Right ventricle myocardium inferior (tissue), 1 donor: Measurements from ENCODE around the gene DNA2. TPM values are rescaled to one million over a fixed set of nuclear protein-coding genes. Genes with fewer than 3 reads are reported as not detected.
"Not testable (repeated sequence)": the region's sequence is repeated elsewhere in the genome, so short reads cannot be mapped to it uniquely, and the experiment has no call there.

Source experiments
- ATAC-seq: fragments of 200-7000 bp; cut with Tn5 transposase; one replicate; pipeline ENCODE4 v1.9.1; 2020; ENCODE audit warnings: mild to moderate bottlenecking, moderate library complexity
- DNase-seq: peaks from one replicate; pipeline ENCODE4 v3.0.0; 2021; ENCODE audit errors: missing footprints
- intact Hi-C: fragments of 100-400 bp; cut with DNase I; formaldehyde crosslinking; loops from one replicate; pipeline ENCODE4 v1.11.0; 2022
- total RNA-seq: library from RNA; stranded (reverse); fragmentation: NEBNext Ultra II Directional; extraction: Animal tissue kit (Norgen Biotek cat#: 25700); gene quantifications from one replicate; pipeline ENCODE4 v1.2.1, GENCODE V29; 2021
- donor health status: DM: no; HTN: yes; CAD: no; lungs with severe emphysema.

Gene DNA2
- total RNA-seq, 1 donor from 2014 or later: 1.5 TPM

GRCh38 chr10:68463365-68464093, 8.2 kb downstream of the DNA2 start:
- intact Hi-C loops: no loop called here
- peak; percentile 71 for ATAC-seq
- DNase-seq: no peak

DNA sequence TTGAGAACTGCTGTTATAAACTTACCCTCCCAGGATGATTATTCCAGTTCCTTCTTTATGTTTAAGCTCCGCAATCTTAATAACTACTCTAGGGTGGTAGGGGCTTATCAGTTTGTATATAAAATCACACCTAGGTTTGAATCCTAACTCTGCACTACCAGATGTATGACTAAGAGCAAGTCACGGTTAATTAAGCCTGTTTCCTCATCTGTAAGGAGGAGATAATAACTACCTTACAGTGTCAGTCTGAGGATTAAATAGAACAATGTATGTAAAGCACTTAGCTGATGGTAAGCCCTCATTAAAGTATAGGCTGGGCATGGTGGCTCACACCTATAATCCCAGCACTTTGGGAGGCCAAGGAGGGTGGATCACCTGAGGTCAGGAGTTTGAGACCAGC, 9.2 kb downstream of the DNA2 start:
- ATAC-seq (no peak), DNase-seq (no peak)
- intact Hi-C loops: no loop called here

DNA sequence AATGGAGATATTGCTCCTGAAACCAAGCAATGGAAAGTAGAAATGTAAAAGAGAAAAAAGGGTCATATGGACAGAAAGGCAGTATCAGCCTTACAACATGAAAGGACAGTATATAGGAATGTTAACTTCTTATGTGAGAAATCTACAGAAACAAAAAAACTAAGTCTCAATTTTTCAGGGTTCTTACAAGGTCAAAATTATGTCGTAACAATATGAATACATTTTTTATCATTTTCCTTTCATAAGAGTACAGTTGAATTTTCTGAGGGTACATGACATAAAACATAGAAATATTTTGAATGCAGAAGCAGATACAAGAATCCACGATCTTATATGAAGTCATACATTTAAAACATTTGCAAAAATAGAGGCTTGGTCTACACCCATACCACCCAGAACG, 10.7 kb downstream of the DNA2 start:
- intact Hi-C loops: no loop called here
- ATAC-seq (no peak), DNase-seq (no peak)

DNA sequence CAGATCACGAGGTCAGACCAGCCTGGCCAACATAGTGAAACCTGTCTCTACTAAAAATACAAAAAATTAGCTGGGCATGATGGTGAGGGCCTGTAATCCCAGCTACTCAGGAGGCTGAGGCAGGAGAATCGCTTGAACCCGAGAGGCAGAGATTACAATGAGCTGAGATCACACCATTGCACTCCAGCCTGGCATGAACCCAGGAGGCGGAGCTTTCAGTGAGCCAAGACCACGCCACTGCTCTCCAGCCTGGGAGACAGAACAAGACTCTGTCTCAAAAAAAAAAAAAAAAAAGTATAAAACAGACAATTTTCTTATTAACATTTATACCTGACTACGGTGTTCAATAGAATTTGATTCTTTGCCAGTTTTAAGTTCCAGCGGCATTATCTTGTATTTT, 22.1 kb downstream of the DNA2 start:
- intact Hi-C loops, DNase-seq, ATAC-seq: not testable (repeated sequence)

DNA sequence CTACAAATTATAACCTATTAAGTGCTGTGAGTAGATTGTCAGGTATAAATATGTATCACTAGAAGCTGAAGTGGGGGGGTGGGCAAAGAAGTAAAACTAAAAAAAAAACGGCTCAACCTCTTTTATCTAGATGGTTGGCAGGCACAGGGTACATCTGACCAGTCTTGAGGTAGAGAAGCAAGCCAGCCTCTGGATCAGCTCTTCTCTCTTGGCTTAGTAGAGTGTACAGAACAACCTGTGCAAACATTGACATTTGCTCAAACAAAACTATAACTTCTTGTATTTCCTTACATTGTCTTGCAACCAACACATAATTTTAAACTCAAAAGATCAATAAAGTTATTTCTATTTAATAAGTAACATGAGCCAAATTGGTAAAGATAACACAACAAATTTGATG, 25.6 kb downstream of the DNA2 start:
- intact Hi-C loops: no loop called here
- ATAC-seq (no peak), DNase-seq (no peak)

GRCh38 chr10:68442971-68443370, 28.8 kb downstream of the DNA2 start:
- DNase-seq: no peak
- intact Hi-C loops: no loop called here
- ATAC-seq: no peak

DNA sequence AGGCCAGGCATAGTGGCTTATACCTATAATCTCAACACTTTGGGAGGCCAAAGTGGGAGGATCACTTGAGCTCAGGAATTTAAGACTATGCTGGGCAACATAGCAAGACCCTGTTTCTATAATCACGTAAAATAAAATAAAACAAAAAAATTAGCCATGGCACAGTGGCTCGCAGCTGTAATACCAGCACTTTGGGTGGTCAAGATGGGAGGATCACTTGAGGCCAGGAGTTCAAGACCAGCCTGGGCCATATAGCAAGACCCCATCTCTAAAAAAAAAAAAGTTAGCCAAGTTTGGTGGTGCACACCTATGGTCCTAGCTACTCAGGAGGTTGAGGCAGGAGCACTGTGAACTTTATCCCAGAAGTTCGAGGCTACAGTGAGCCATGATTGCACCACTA, 30.9 kb downstream of the DNA2 start:
- DNase-seq (no peak), ATAC-seq (no peak)
- intact Hi-C loops: no loop called here

GRCh38 chr10:68435803-68436202, 36.0 kb downstream of the DNA2 start:
- ATAC-seq (no peak), DNase-seq (no peak)
- intact Hi-C loops: no loop called here

- no peak for ATAC-seq
- DNase-seq: no peak
- intact Hi-C loops: no loop called here
Measured at GRCh38 chr10:68434657-68435056, 37.1 kb downstream of the DNA2 start.

DNA sequence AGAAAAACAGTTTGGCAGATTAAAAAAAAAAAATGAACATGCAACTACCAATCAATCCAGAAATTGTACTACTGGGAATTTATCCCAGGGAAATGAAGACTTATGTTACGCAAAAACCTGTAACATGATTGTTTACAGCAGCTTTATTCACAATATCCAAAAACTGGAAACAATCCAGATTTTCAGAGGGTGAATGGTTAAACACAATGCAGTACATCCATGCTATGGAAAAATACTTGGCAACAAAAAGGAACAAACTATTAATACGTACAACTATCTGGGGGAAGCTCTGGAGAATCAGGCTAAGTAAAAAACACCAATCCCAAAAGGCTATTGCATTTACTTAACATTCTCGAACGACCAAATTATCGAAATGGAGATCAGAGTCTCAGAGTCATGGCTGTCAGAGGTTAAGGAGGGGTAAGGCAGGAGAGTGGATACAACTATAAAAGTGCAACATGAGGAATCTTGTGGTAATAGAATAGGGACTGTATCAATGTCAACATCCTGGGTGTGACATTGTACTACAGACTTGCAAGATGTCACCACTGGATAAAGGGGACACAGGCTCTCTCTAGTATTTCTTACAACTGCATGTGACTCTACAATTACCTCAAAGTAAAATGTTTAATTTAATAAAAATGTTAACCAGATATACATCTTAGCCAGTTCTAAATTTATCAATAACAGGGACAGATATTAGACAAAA, 43.2 kb downstream of the DNA2 start:
- intact Hi-C loops: no loop called here
- no peak for ATAC-seq
- DNase-seq: no peak

- no peak for ATAC-seq
- intact Hi-C loops: no loop called here
- no peak for DNase-seq
Measured at GRCh38 chr10:68424454-68425014, 47.2 kb downstream of the DNA2 start.

GRCh38 chr10:68423522-68423921, 48.3 kb downstream of the DNA2 start:
- DNase-seq: no peak
- no peak for ATAC-seq
- intact Hi-C loops: no loop called here

- DNase-seq (no peak), ATAC-seq (no peak)
- intact Hi-C loops: no loop called here
Measured at GRCh38 chr10:68419376-68419775, 52.4 kb downstream of the DNA2 start.

GRCh38 chr10:68408898-68409518, 62.8 kb downstream of the DNA2 start:
- intact Hi-C loops: no loop called here
- DNase-seq (no peak), ATAC-seq (no peak)

DNA sequence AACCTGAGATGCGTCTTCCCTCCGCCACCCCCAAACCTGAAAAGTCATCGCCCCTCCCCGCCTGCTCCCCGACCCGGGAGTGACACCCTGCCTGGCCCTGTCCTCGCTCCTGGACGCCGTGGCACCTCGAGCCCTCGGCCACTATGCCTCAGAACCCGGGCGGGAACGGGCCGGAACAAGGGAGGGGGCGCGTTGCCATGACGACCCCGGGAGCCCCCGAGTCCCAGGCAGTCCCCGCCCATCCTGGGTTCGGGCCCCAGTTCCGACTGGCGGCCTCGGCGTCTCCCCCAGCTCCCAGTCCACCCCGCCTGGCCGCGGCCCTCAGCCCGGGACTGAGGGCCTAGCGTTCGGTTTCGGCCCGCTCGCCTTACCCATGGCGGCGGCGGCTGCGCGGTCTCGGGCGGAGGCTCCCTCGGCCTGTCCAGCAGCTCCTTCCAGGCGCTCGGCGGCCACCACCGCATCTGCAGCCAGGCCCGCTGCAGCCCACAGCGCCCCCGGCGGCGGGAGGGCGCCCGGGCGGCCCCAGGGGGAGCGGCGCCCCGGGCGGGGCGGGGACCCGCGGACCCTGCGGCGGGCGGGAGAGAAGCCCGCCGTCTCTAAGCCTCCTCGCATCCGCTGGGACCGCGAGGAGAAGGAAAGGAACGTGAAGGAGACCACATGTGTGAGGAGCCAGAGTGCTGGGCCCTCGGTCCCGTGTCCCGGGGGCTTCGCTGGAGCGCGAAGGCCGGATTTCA, 64.8 kb downstream of the DNA2 start, which contains the start of gene RUFY2:
TSS of gene RUFY2 (minus strand) at position 463 of the 734 bp plus-strand sequence. CDS start at position 375, 88 bp downstream.
- intact Hi-C loops: no loop called here
- peak; percentile 93 for DNase-seq
- ATAC-seq: peak; percentile 98

DNA sequence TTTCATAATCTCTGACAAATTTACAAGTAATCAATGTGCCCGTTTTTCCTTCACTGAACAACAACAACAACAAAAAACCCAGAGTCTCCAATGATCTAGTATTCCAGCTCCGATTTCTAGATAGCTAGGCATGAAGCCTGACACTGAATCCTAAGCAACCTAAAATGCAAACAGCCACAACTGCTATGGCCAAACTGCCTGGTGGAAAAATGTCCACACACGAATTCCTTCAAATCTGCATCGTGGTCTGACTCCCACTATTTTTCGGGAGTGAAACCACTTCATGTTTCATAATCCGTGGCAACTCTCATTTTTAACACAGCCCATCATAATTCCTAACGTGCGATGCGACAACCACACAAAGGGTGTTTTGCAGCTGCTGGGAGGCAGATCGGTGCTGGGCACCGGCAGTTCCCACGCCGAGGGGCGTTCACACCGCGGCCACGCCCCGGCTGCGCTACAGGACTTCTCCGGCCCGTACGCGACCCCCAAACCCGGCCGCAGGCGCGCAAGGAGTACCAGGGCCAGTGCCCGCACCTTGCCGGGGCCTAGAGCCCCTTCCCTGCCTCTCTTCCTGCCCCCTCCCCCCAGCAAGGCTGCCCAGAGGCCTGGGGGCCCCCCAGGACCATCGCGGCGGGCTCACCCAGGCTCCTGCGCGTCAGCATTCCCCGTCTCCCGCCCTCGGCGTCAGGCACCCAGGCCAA, 65.5 kb downstream of the DNA2 start:
- intact Hi-C loops: no loop called here
- ATAC-seq (peak; percentile 69), DNase-seq (no peak)

GRCh38 chr10:68403701-68404100, 68.1 kb downstream of the DNA2 start:
- ATAC-seq (no peak), DNase-seq (no peak)
- intact Hi-C loops: no loop called here

DNA sequence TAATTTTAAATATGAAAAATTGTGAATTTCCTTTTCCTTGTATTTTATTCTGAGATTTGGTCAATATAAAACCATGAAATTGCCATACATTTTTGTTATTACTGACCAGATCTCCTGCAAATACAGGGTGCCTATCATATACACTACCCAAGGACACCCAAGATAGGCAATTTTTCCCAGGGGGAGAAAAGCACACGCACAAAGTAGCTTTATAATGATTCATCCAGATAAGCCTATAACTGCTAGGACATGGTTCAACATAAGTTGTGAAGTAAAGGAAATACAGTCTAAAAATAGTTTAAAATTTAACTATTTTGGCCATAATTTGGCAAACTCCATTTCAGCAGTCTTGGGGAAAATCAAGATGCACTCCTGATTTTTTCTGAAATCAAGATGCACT, 69.5 kb downstream of the DNA2 start:
- ATAC-seq (no peak), DNase-seq (no peak)
- intact Hi-C loops: no loop called here
